ENCODE results near the gene IL15RA.

Gene IL15RA

DNA sequence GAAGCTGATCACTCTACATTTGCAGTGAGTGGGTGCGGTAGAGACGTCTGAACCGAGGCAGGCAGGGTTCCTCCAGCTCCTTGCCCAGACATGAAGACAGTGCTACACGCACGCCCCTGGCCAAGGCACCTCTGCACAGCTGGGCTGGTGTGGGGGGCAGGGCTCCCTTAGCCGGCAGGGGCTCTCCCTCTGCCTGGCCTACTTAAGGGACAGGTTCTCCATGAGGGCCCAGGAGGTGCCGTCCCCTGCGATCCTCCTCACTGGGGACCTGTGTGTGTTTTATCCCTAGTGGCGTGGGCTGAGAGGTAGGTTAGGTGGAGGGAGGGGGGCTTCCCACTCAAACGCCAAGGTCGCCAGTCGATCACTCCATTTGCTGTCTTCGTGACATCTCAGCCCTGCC is 35.3 kb downstream of the IL15RA start:
- 91 to 94% methylated on average over 9 to 13 of the region's 13 CpGs for WGBS, 2 experiments (ENCODE audit: insufficient coverage in 2 of 2)
- H3K27ac ChIP-seq (ENCODE audit: low read depth, low read length, severe bottlenecking): no peak overlapping the region
- no peak overlapping the region for H3K4me3 ChIP-seq (ENCODE audit: extremely low read depth, insufficient read depth, low read length, poor library complexity, severe bottlenecking)
- H3K9me3 ChIP-seq (ENCODE audit: control insufficient read depth, low read length): no peaks in the 10 kb centered on the region
- peaks cover 22% of the 10 kb centered on the region for H3K36me3 ChIP-seq (ENCODE audit: control insufficient read depth, insufficient read depth, low read length)
- H3K4me1 ChIP-seq (ENCODE audit: control insufficient read depth, insufficient read depth, low read length, poor library complexity, severe bottlenecking): peaks cover 8% of the 10 kb centered on the region

DNA sequence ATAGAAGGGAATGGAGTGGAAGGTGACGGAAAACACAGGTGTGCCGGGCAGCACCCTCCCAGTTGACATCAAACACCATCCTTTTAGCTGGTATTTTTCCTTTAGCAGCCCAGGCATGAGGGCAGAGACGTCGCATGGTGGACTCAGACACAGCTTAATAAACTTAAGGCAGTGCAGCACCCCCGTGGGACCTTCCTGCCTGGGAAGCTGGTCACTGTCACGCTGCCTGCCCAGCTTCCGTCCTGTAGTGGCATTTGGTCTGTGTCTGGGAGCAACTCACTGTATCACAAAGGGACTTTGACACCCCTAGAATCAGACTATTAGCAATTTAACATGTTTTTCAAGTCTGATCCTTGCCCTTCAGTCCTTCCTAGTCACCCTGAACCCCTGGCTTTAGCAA is 35.8 kb downstream of the IL15RA start:
- WGBS, 2 experiments (ENCODE audit: insufficient coverage in 2 of 2): 91 to 92% methylated on average over 5 to 6 of the region's 7 CpGs
- H3K27ac ChIP-seq (ENCODE audit: low read depth, low read length, severe bottlenecking): no peak overlapping the region
- H3K4me1 ChIP-seq (ENCODE audit: control insufficient read depth, insufficient read depth, low read length, poor library complexity, severe bottlenecking): peaks cover 8% of the 10 kb centered on the region
- no peaks in the 10 kb centered on the region for H3K9me3 ChIP-seq (ENCODE audit: control insufficient read depth, low read length)
- peaks cover 26% of the 10 kb centered on the region for H3K36me3 ChIP-seq (ENCODE audit: control insufficient read depth, insufficient read depth, low read length)
- H3K4me3 ChIP-seq (ENCODE audit: extremely low read depth, insufficient read depth, low read length, poor library complexity, severe bottlenecking): no peak overlapping the region

DNA sequence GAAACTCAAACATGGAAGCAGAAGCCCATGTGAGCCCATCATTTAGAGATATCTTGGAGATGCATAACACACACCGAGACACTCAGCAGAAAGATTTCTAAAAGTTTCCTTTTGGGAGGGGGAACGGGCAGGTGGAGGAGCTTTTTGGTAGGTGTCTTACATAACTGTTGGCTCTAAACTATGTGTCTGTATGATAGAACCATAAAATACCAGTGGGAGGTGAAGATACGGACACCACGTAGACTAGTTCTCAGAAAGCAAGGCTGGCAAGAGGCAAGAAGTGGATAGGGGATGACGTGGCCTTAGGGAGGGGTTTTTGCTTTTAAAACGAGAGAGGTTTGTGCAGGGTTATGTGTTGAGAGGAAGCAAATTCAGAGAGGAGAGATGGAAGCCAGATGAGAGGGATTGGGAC is 36.5 kb downstream of the IL15RA start:
- H3K4me1 ChIP-seq (ENCODE audit: control insufficient read depth, insufficient read depth, low read length, poor library complexity, severe bottlenecking): peaks cover 3% of the 10 kb centered on the region
- H3K36me3 ChIP-seq (ENCODE audit: control insufficient read depth, insufficient read depth, low read length): peaks cover 34% of the 10 kb centered on the region
- no peak overlapping the region for H3K4me3 ChIP-seq (ENCODE audit: extremely low read depth, insufficient read depth, low read length, poor library complexity, severe bottlenecking)
- H3K27ac ChIP-seq (ENCODE audit: low read depth, low read length, severe bottlenecking): no peak overlapping the region
- WGBS, 2 experiments (ENCODE audit: insufficient coverage in 2 of 2): 86 to 91% methylated on average over 4 to 6 of the region's 6 CpGs
- no peaks in the 10 kb centered on the region for H3K9me3 ChIP-seq (ENCODE audit: control insufficient read depth, low read length)

DNA sequence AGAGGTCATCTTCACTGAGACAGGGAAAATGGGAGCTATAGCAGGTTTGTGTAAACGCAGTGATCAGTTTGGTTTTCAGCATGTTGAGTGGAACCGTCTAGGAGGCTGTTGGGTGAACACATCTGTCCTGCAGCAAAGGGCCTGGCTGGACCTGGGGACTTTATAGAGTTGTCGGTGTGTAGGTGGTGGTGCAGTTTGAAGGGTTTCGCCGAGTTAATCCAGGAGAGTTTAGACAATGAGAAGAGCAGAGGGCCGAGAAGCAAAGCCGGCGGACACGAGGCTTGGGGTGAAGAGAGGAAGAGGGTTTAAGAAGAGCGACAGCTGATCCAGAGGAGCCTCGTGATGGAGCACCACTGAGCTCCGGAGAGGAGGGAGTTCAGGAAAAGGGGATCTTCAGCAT is 39.1 kb downstream of the IL15RA start:
- H3K4me3 ChIP-seq (ENCODE audit: extremely low read depth, insufficient read depth, low read length, poor library complexity, severe bottlenecking): no peak overlapping the region
- no peaks in the 10 kb centered on the region for H3K9me3 ChIP-seq (ENCODE audit: control insufficient read depth, low read length)
- H3K4me1 ChIP-seq (ENCODE audit: control insufficient read depth, insufficient read depth, low read length, poor library complexity, severe bottlenecking): no peaks in the 10 kb centered on the region
- no peak overlapping the region for H3K27ac ChIP-seq (ENCODE audit: low read depth, low read length, severe bottlenecking)
- H3K36me3 ChIP-seq (ENCODE audit: control insufficient read depth, insufficient read depth, low read length): peaks cover 58% of the 10 kb centered on the region
- WGBS, 2 experiments (ENCODE audit: insufficient coverage in 2 of 2): 94% methylated on average over 11 to 12 of the region's 12 CpGs

DNA sequence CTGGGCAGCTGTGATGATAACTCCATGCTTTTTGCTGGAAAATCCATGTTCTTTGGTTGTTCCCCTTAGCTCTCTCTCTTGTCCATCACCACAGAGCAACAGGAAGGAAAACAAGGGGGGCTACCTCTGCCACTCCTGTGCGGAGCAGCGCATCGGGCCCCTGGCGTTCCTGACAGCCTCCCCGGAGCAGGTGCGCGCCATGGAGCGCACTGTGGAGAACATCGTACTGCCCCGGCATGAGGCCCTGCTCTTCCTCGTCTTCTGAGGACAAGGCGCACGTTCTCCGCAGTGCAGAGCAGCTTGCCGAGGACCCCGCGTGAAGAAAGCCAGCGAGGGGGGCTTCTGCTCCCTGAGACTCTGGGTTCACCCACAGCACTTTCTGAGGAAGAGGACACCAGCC is 40.3 kb downstream of the IL15RA start:
- Histone ChIP-seq H3K4me1 (ENCODE audit: control insufficient read depth, insufficient read depth, low read length, poor library complexity, severe bottlenecking) (no peaks in the 10 kb centered on the region), H3K27ac (ENCODE audit: low read depth, low read length, severe bottlenecking) (no peak overlapping the region), H3K36me3 (ENCODE audit: control insufficient read depth, insufficient read depth, low read length) (peaks cover 70% of the 10 kb centered on the region), H3K9me3 (ENCODE audit: control insufficient read depth, low read length) (no peaks in the 10 kb centered on the region), H3K4me3 (ENCODE audit: extremely low read depth, insufficient read depth, low read length, poor library complexity, severe bottlenecking) (no peak overlapping the region)
- WGBS, 2 experiments (ENCODE audit: insufficient coverage in 2 of 2): 97% methylated on average over 14 to 15 of the region's 18 CpGs

DNA sequence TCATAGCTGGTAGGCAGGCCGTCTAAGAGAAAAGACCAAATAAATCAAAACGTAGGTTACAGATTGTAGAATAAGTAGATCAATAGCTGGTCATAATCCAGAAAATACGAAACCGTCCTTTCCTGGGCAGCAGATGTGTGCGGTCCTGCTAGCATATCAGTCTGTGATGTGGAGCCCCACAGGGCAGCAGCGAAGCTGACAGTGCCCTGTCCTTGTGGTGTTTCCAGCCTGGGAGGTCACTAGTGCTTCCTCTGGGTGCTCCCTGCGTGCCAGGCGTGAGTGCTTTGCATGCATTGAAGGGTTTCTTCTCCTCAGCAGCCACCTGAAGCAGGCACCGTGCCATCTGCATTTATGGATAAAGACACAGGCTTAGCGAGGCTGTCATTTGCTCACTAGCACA is 41.7 kb downstream of the IL15RA start:
- Histone ChIP-seq H3K4me1 (ENCODE audit: control insufficient read depth, insufficient read depth, low read length, poor library complexity, severe bottlenecking) (no peaks in the 10 kb centered on the region), H3K4me3 (ENCODE audit: extremely low read depth, insufficient read depth, low read length, poor library complexity, severe bottlenecking) (no peak overlapping the region), H3K27ac (ENCODE audit: low read depth, low read length, severe bottlenecking) (no peak overlapping the region), H3K9me3 (ENCODE audit: control insufficient read depth, low read length) (no peaks in the 10 kb centered on the region), H3K36me3 (ENCODE audit: control insufficient read depth, insufficient read depth, low read length) (peaks cover 83% of the 10 kb centered on the region)
- WGBS, 2 experiments (ENCODE audit: insufficient coverage in 2 of 2): 96 to 99% methylated on average over 8 to 10 of the region's 10 CpGs

DNA sequence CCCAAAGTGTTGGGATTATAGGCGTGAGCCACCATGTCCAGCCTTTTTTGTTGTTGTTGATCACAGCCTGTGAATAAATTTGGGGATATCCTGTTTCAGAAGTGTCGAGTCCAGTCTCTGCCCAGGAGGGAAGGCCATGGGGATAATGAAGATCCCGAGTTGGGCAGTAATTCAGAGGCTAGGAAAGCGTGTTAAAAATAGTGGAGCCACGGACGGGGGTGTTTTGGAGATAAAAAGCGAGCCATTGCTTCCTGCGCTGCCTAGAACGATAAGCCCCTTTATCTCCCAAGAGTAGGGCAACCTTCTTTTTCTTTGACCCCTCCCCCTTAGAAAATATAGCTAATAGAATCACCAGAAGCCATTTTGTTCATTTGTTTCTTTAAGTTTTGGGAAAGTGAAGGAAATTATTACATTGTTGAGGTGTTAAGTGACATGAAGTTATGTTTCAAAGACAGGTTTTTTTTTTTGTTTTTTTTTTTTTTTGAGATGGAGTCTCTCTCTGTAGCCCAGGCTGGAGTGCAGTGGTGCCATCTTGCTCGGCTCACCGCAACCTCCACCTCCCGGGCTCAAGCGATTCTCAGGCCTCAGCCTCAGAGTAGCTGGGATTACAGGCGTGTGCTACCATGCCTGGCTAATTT is 43.3 kb downstream of the IL15RA start:
- H3K4me3 ChIP-seq (ENCODE audit: extremely low read depth, insufficient read depth, low read length, poor library complexity, severe bottlenecking): no peak overlapping the region
- H3K9me3 ChIP-seq (ENCODE audit: control insufficient read depth, low read length): no peaks in the 10 kb centered on the region
- WGBS, 2 experiments (ENCODE audit: insufficient coverage in 2 of 2): 91 to 94% methylated on average over 7 to 9 of the region's 14 CpGs
- H3K4me1 ChIP-seq (ENCODE audit: control insufficient read depth, insufficient read depth, low read length, poor library complexity, severe bottlenecking): no peaks in the 10 kb centered on the region
- peaks cover 97% of the 10 kb centered on the region for H3K36me3 ChIP-seq (ENCODE audit: control insufficient read depth, insufficient read depth, low read length)
- H3K27ac ChIP-seq (ENCODE audit: low read depth, low read length, severe bottlenecking): no peak overlapping the region

DNA sequence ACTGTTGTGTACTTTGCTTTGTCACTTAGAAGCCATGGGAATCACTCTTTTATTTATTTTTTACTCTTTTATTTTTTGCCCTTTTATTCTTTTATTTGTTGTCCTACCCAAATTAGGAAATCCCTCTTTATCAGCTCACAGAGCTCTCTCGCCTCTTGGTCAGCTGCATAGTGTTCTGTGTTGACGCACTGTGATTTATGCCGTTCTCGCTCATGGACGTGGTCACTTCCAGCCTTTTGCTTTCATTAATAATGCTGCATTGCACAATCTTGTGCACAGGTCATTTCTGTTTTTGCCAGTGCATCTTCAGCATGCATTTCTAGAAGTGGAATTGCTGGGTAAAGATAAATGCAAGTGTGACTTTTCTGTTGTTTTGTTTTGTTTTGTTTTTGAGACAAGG is 45.0 kb downstream of the IL15RA start:
- 95% methylated on average over 5 of the region's 5 CpGs for WGBS, 2 experiments (ENCODE audit: insufficient coverage in 2 of 2)
- peaks cover 97% of the 10 kb centered on the region for H3K36me3 ChIP-seq (ENCODE audit: control insufficient read depth, insufficient read depth, low read length)
- H3K4me1 ChIP-seq (ENCODE audit: control insufficient read depth, insufficient read depth, low read length, poor library complexity, severe bottlenecking): no peaks in the 10 kb centered on the region
- H3K4me3 ChIP-seq (ENCODE audit: extremely low read depth, insufficient read depth, low read length, poor library complexity, severe bottlenecking): no peak overlapping the region
- no peaks in the 10 kb centered on the region for H3K9me3 ChIP-seq (ENCODE audit: control insufficient read depth, low read length)
- no peak overlapping the region for H3K27ac ChIP-seq (ENCODE audit: low read depth, low read length, severe bottlenecking)

DNA sequence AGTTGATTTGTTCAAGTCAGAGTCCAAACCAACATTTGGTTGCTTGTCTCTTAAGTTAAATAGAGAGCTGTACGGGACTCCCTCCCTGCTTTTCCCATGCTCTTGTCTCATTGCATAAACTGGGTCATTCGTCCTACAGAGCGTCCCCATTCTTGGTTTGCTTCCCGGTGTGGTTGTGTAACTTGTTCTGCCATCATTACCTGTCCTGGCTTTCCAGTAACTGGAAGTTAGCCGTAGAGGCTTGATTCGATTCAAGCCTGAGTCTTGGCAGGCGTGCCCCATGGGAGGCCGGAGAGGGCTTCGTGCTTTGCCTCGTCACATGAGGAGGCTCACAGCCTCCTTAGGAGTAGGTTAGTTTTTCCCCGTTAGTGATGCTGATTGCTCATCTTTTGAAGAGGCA is 47.1 kb downstream of the IL15RA start:
- Histone ChIP-seq H3K27ac (ENCODE audit: low read depth, low read length, severe bottlenecking) (no peak overlapping the region), H3K4me1 (ENCODE audit: control insufficient read depth, insufficient read depth, low read length, poor library complexity, severe bottlenecking) (no peaks in the 10 kb centered on the region), H3K36me3 (ENCODE audit: control insufficient read depth, insufficient read depth, low read length) (peaks cover 94% of the 10 kb centered on the region), H3K9me3 (ENCODE audit: control insufficient read depth, low read length) (no peaks in the 10 kb centered on the region), H3K4me3 (ENCODE audit: extremely low read depth, insufficient read depth, low read length, poor library complexity, severe bottlenecking) (no peak overlapping the region)
- 94 to 99% methylated on average over 7 to 9 of the region's 11 CpGs for WGBS, 2 experiments (ENCODE audit: insufficient coverage in 2 of 2)

DNA sequence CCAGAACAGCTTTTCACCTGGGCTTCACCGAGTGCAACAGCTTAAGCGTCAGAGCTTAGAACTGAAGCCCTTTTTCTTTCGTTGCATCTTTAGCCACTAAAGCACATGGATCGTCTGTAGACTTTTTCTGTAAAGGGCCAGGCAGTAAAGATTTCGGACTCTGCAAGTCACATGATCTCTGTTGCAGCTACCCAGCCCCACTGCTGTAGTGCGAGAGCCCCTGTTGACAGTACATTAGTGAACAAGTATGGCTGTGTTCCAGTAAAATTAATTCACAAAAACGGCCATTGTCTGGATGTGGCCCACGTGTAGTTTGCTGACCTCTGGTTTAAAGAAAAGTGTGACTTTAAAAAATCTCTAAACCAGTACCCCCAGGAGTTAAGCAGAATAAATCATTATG is 47.9 kb downstream of the IL15RA start:
- 80 to 93% methylated on average over 5 to 6 of the region's 8 CpGs for WGBS, 2 experiments (ENCODE audit: insufficient coverage in 2 of 2)
- H3K9me3 ChIP-seq (ENCODE audit: control insufficient read depth, low read length): no peaks in the 10 kb centered on the region
- no peak overlapping the region for H3K27ac ChIP-seq (ENCODE audit: low read depth, low read length, severe bottlenecking)
- no peaks in the 10 kb centered on the region for H3K4me1 ChIP-seq (ENCODE audit: control insufficient read depth, insufficient read depth, low read length, poor library complexity, severe bottlenecking)
- H3K4me3 ChIP-seq (ENCODE audit: extremely low read depth, insufficient read depth, low read length, poor library complexity, severe bottlenecking): no peak overlapping the region
- peaks cover 94% of the 10 kb centered on the region for H3K36me3 ChIP-seq (ENCODE audit: control insufficient read depth, insufficient read depth, low read length)

DNA sequence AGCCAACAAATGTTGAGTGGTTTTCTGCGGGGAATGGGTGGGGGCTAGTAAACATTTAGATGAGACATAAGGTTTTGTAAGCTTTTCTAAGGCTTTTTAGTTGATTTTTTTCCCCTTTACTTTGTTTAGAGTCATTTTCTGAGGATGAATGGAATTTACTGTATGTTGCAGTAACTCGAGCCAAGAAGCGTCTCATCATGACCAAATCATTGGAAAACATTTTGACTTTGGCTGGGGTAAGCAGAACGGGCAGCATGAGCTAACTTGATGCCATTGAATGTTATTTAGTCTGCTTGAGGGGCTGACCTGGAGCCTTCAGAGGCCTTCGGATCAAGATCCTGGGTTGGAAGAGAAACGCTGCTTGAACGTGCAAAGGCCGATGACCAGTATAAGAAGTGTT is 50.0 kb downstream of the IL15RA start:
- H3K9me3 ChIP-seq (ENCODE audit: control insufficient read depth, low read length): no peaks in the 10 kb centered on the region
- peaks cover 94% of the 10 kb centered on the region for H3K36me3 ChIP-seq (ENCODE audit: control insufficient read depth, insufficient read depth, low read length)
- H3K4me1 ChIP-seq (ENCODE audit: control insufficient read depth, insufficient read depth, low read length, poor library complexity, severe bottlenecking): no peaks in the 10 kb centered on the region
- no peak overlapping the region for H3K4me3 ChIP-seq (ENCODE audit: extremely low read depth, insufficient read depth, low read length, poor library complexity, severe bottlenecking)
- H3K27ac ChIP-seq (ENCODE audit: low read depth, low read length, severe bottlenecking): no peak overlapping the region
- 95 to 97% methylated on average over 7 to 8 of the region's 8 CpGs for WGBS, 2 experiments (ENCODE audit: insufficient coverage in 2 of 2)
